MCF 10A (cell line): Measurements from ENCODE around the gene REPS2. TPM values are rescaled to one million over a fixed set of nuclear protein-coding genes. Genes with fewer than 3 reads are reported as not detected.
A peak's percentile ranks its signal among the peaks of the same experiment; 100 is the strongest.

Experiments used
- BruUV-seq: library from RNA; stranded (reverse); fragments of 400-500 nt; replicated peaks from 2 replicates; lab custom pipeline; 2021; lab: Mats Ljungman, UMichigan
- CTCF ChIA-PET: fragments of 300-600 bp; sonication (Branson Sonifier 250); formaldehyde crosslinking; extraction: SDS; loops from one replicate; lab custom pipeline; 2021; ENCODE audit warnings: antibody characterized with exemption, inconsistent platforms; lab: Yijun Ruan, JAX
- POLR2A ChIA-PET: fragments of 300-600, 350-650 bp; sonication (Branson Sonifier 250); formaldehyde crosslinking; extraction: SDS; loops from one replicate; lab custom pipeline; 2020; ENCODE audit warnings: antibody characterized with exemption, inconsistent platforms; lab: Yijun Ruan, JAX
- DNase-seq: peaks from one replicate; pipeline ENCODE4 v3.0.0-alpha.2; 2018; ENCODE audit not compliant: unreplicated experiment
- H3K27ac Mint-ChIP-seq: one replicate; pipeline ENCODE4 v1.8.0; 2022; ENCODE audit warnings: mild to moderate bottlenecking, low read depth, mixed read lengths; ENCODE audit not compliant: unreplicated experiment
- H3K27me3 Mint-ChIP-seq: one replicate; pipeline ENCODE4 v1.8.0; 2022; ENCODE audit warnings: mixed read lengths; ENCODE audit not compliant: insufficient read depth, unreplicated experiment
- H3K36me3 Mint-ChIP-seq: one replicate; pipeline ENCODE4 v1.8.0; 2022; ENCODE audit warnings: mild to moderate bottlenecking, moderate library complexity, mixed read lengths; ENCODE audit not compliant: insufficient read depth, unreplicated experiment
- H3K4me1 Mint-ChIP-seq: one replicate; pipeline ENCODE4 v1.8.0; 2022; ENCODE audit warnings: mixed read lengths; ENCODE audit not compliant: insufficient read depth, unreplicated experiment
- H3K4me3 Mint-ChIP-seq: one replicate; pipeline ENCODE4 v1.8.0; 2022; ENCODE audit warnings: mild to moderate bottlenecking, moderate library complexity, mixed read lengths; ENCODE audit not compliant: unreplicated experiment
- H3K9me3 Mint-ChIP-seq: one replicate; pipeline ENCODE4 v1.8.0; 2022; ENCODE audit warnings: mixed read lengths; ENCODE audit not compliant: unreplicated experiment
- intact Hi-C: fragments of 100-400 bp; cut with micrococcal nuclease; formaldehyde crosslinking; loops from 2 replicates; pipeline ENCODE4 v1.14.1; 2022
- total RNA-seq: library from RNA; stranded (reverse); gene quantifications from 2 replicates; pipeline ENCODE4 v1.2.3, GENCODE V29; 2022
- TF ChIP-seq, protein P1 (sequence below): fragments of 200-600 bp; IDR thresholded peaks from one replicate; pipeline ENCODE4 v1.8.0; 2022; ENCODE audit warnings: antibody characterized with exemption, mild to moderate bottlenecking; ENCODE audit not compliant: unreplicated experiment

The REPS2 gene
- total RNA-seq, 1 experiment from 2014 or later, result 8.1 TPM

DNA sequence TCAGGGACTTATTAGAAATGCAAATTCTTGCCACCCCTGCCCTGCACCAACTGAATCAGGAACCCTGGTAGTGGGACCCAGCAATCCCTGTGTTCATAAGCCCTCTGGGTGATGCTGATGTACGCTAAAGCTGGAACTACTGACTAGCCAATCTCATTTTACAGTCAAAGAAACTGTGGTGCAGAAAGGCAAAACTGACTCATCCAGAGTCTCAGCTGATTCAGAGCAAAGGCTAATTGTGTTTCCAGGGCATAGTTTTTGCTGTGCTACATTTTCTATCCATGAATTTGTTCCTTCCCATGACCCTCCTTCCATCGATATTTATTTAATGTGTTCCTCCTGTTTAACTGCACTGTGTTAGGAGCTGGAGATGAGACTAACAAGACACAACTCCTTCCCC lies 207.5 kb downstream of the REPS2 start:
- Mint-ChIP-seq H3K4me3 (no peak overlapping the region), H3K9me3 (no peaks in the 10 kb centered on the region), H3K36me3 (peaks cover 7% of the 10 kb centered on the region), H3K27me3 (peaks cover 44% of the 10 kb centered on the region), H3K27ac (no peak overlapping the region), H3K4me1 (no peaks in the 10 kb centered on the region)
- POLR2A ChIA-PET, result no interaction called here
- intact Hi-C loops, result no loop called here
- TF ChIP-seq, protein P1, sequence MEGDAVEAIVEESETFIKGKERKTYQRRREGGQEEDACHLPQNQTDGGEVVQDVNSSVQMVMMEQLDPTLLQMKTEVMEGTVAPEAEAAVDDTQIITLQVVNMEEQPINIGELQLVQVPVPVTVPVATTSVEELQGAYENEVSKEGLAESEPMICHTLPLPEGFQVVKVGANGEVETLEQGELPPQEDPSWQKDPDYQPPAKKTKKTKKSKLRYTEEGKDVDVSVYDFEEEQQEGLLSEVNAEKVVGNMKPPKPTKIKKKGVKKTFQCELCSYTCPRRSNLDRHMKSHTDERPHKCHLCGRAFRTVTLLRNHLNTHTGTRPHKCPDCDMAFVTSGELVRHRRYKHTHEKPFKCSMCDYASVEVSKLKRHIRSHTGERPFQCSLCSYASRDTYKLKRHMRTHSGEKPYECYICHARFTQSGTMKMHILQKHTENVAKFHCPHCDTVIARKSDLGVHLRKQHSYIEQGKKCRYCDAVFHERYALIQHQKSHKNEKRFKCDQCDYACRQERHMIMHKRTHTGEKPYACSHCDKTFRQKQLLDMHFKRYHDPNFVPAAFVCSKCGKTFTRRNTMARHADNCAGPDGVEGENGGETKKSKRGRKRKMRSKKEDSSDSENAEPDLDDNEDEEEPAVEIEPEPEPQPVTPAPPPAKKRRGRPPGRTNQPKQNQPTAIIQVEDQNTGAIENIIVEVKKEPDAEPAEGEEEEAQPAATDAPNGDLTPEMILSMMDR, result no peak
- CTCF ChIA-PET, result interaction anchor here (0.6 kb wide), 1 partner anchor 1876 kb away, joined by 3 read pairs; no protein-coding TSS in a partner anchor
- no TSS peak for BruUV-seq
- DNase-seq, result no peak

DNA sequence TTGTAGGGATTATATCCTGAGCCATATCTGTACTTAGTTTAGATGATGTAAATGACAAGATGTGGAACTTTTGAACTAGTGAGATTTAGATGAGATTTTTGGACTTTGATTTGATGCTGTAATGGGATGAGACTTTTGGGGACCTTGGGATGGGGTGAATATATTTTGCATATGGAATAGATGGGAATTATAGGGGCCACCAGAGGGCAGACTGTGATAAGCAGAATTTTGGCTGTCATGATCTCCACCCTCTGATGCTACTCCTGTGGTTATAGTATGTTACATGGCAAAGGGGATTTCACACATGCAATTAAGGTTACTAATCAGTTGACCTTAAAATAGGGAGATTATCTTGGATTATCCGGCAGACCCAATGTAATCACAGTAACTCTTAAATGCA lies 214.5 kb downstream of the REPS2 start:
- BruUV-seq, result no TSS peak
- no peaks in the 10 kb centered on the region for H3K36me3 Mint-ChIP-seq
- TF ChIP-seq, protein P1, result no peak
- DNase-seq, result peak; percentile 22
- ChIA-PET POLR2A (no interaction called here), CTCF (interaction anchor here (0.6 to 0.9 kb wide), 2 partner anchors 80 to 92 kb away, joined by 3 to 4 read pairs; no protein-coding TSS in a partner anchor)
- H3K4me1 Mint-ChIP-seq, result no peaks in the 10 kb centered on the region
- H3K27me3 Mint-ChIP-seq, result peaks cover 28% of the 10 kb centered on the region
- no peak overlapping the region for H3K27ac Mint-ChIP-seq
- intact Hi-C loops, result no loop called here
- no peak overlapping the region for H3K4me3 Mint-ChIP-seq
- H3K9me3 Mint-ChIP-seq, result peaks cover 22% of the 10 kb centered on the region

DNA sequence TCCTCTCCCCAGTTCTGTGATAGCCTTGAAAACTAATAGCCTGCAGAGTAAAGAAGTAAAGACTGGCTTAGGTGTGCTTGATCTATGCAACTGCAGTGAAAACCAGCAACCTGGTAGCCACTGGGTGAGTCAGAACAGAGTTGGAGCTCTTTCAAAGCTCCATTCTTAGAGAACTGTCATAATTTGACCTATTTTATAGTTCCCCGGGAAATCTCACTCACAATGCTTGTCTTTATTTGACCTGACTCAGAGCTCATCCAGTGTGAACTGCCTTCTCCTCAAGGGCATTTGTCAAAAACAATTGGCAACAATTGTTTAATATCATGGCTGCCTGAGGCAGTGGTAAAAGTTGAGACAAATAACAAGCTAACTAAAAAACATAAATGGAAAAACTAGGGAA lies 215.5 kb downstream of the REPS2 start:
- no TSS peak for BruUV-seq
- DNase-seq, result no peak
- peaks cover 22% of the 10 kb centered on the region for H3K9me3 Mint-ChIP-seq
- intact Hi-C loops, result no loop called here
- POLR2A ChIA-PET, result no interaction called here
- TF ChIP-seq, protein P1, result no peak
- no peak overlapping the region for H3K27ac Mint-ChIP-seq
- CTCF ChIA-PET, result interaction anchor here (0.7 kb wide), 1 partner anchor 536 kb away, joined by 3 read pairs; no protein-coding TSS in a partner anchor
- peaks cover 28% of the 10 kb centered on the region for H3K27me3 Mint-ChIP-seq
- H3K4me3 Mint-ChIP-seq, result no peak overlapping the region
- H3K36me3 Mint-ChIP-seq, result no peaks in the 10 kb centered on the region
- H3K4me1 Mint-ChIP-seq, result no peaks in the 10 kb centered on the region

DNA sequence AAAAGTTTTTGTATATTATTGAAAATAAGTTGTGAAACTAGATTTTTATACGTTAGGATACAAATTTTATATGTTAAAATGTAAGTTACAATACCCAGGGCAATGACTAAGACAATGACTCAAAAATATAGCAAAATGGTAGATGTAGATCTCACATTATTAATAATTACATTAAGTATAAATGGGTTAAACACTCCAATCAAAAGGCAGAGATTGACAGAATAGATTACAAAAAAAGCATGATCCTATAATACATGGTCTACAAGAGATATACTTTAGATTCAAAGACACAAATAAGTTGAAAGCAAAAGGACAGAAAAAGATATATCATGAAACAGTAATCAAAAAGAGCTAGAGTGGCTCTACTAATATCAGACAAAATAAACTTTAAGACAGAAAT lies 217.6 kb downstream of the REPS2 start:
- Mint-ChIP-seq H3K4me1 (no peaks in the 10 kb centered on the region), H3K27me3 (peaks cover 18% of the 10 kb centered on the region), H3K36me3 (no peaks in the 10 kb centered on the region), H3K4me3 (no peak overlapping the region), H3K9me3 (peaks cover 22% of the 10 kb centered on the region), H3K27ac (no peak overlapping the region)
- CTCF ChIA-PET, result no interaction called here
- DNase-seq, result no peak
- TF ChIP-seq, protein P1, result no peak
- no TSS peak for BruUV-seq
- POLR2A ChIA-PET, result no interaction called here
- intact Hi-C loops, result no loop called here
